Measurements from ENCODE around the gene AKAP5. TPM values are rescaled to one million over a fixed set of nuclear protein-coding genes. Genes with fewer than 3 reads are reported as not detected.

AKAP5 gene
- total and polyA plus RNA-seq, 5 donors from 2014 or later, result 0.08 to 1.3 (median 0.54) TPM; not detected in 1

GRCh38 chr14:64520699-64521098 lies 55.4 kb downstream of the AKAP5 start:
- H3K4me3 Mint-ChIP-seq, result peak overlapping the region in 1 of 4 donors; percentile 38
- H3K4me1 Mint-ChIP-seq, result peaks cover 32 to 51% (median 33%) of the 10 kb centered on the region in 4 donors
- H3K4me3 ChIP-seq (ENCODE audit: low read depth, low read length), result no peak overlapping the region
- H3K36me3 ChIP-seq (ENCODE audit: control insufficient read depth, insufficient read depth, low read length), result peaks cover 24% of the 10 kb centered on the region
- peaks cover 3% of the 10 kb centered on the region for H3K36me3 Mint-ChIP-seq
- no peaks in the 10 kb centered on the region for H3K27me3 ChIP-seq (ENCODE audit: control insufficient read depth, insufficient read depth, low read length)
- peaks cover 38% of the 10 kb centered on the region for H3K4me1 ChIP-seq (ENCODE audit: control insufficient read depth, insufficient read depth, low read length, poor library complexity, severe bottlenecking)
- DNase-seq (no peak), ATAC-seq (ENCODE audit: low read depth in 2 of 2) (no peak)
- peak overlapping the region in 1 of 3 donors; percentile 48 for H3K27ac Mint-ChIP-seq
- H3K9me3 Mint-ChIP-seq, result no peaks in the 10 kb centered on the region
- peak overlapping the region; percentile 45 for H3K27ac ChIP-seq (ENCODE audit: insufficient read depth, low read length, poor library complexity, severe bottlenecking)
- H3K9me3 ChIP-seq (ENCODE audit: control insufficient read depth in 2 of 2, low read length in 2 of 2), result no peaks in the 10 kb centered on the region
- H3K27me3 Mint-ChIP-seq, result no peaks in the 10 kb centered on the region

GRCh38 chr14:64522591-64523355 lies 57.5 kb downstream of the AKAP5 start:
- H3K9me3 ChIP-seq (ENCODE audit: control insufficient read depth in 2 of 2, low read length in 2 of 2), result no peaks in the 10 kb centered on the region
- Mint-ChIP-seq H3K9me3 (no peaks in the 10 kb centered on the region), H3K27ac (no peak overlapping the region), H3K36me3 (peaks cover 9% of the 10 kb centered on the region), H3K27me3 (no peaks in the 10 kb centered on the region), H3K4me3 (no peak overlapping the region), H3K4me1 (peaks cover 23 to 37% (median 27%) of the 10 kb centered on the region in 4 donors)
- H3K4me3 ChIP-seq (ENCODE audit: low read depth, low read length), result peak overlapping the region; percentile 34
- DNase-seq (no peak), ATAC-seq (ENCODE audit: low read depth in 2 of 2) (no peak)
- H3K27ac ChIP-seq (ENCODE audit: insufficient read depth, low read length, poor library complexity, severe bottlenecking), result peak overlapping the region; percentile 5
- peaks cover 27% of the 10 kb centered on the region for H3K36me3 ChIP-seq (ENCODE audit: control insufficient read depth, insufficient read depth, low read length)
- no peaks in the 10 kb centered on the region for H3K27me3 ChIP-seq (ENCODE audit: control insufficient read depth, insufficient read depth, low read length)
- H3K4me1 ChIP-seq (ENCODE audit: control insufficient read depth, insufficient read depth, low read length, poor library complexity, severe bottlenecking), result peaks cover 19% of the 10 kb centered on the region

Other genes starting within 250 kb of the AKAP5 start
- gene ESR2, start 171.1 kb upstream of the AKAP5 start, total RNA-seq, result not detected
- gene ESR2, start 171.1 kb upstream of the AKAP5 start, polyA plus RNA-seq, result under 1 TPM; 0.14 to 0.40 (median 0.18) TPM
- 38.7 TPM for gene MTHFD1, start 77.1 kb upstream of the AKAP5 start, total RNA-seq
- gene MTHFD1, start 77.1 kb upstream of the AKAP5 start, polyA plus RNA-seq, result 10 to 100 TPM; 39.6 to 60.4 (median 45.5) TPM
- 78.0 TPM for gene ZBTB25, start 38.3 kb downstream of the AKAP5 start, total RNA-seq
- 10 to 100 TPM; 34.8 to 39.7 (median 37.1) TPM for gene ZBTB25, start 38.3 kb downstream of the AKAP5 start, polyA plus RNA-seq
- 167 TPM for gene ZBTB1, start 39.3 kb downstream of the AKAP5 start, total RNA-seq
- gene ZBTB1, start 39.3 kb downstream of the AKAP5 start, polyA plus RNA-seq, result 10 to 100 TPM; 53.5 to 58.6 (median 56.5) TPM
- 2.6 TPM for gene HSPA2, start 75.2 kb downstream of the AKAP5 start, total RNA-seq
- under 1 TPM; 0.48 to 0.90 (median 0.57) TPM for gene HSPA2, start 75.2 kb downstream of the AKAP5 start, polyA plus RNA-seq
- not detected for gene PPP1R36, start 84.5 kb downstream of the AKAP5 start, total RNA-seq
- gene PPP1R36, start 84.5 kb downstream of the AKAP5 start, polyA plus RNA-seq, result under 1 TPM in 2 of 4 donors, not detected in 2; 0.28 to 0.32 TPM
- gene PLEKHG3, start 238.9 kb downstream of the AKAP5 start, total RNA-seq, result 31.9 TPM
- 10 to 100 TPM in 1 of 4 donors, 1 to 10 TPM in 3; 2.1 to 10.5 (median 4.5) TPM for gene PLEKHG3, start 238.9 kb downstream of the AKAP5 start, polyA plus RNA-seq

Data from CD4-positive, CD25-positive, alpha-beta regulatory T cell (primary cell).